ENCODE data around the gene TMEM101. TPM values are rescaled to one million over a fixed set of nuclear protein-coding genes. Genes with fewer than 3 reads are reported as not detected.

Gene TMEM101
- 24.7 to 29.9 TPM (median 27.8 TPM) in 5 replicates for total RNA-seq (2022; extraction: Qiagen RNA extraction)

DNA sequence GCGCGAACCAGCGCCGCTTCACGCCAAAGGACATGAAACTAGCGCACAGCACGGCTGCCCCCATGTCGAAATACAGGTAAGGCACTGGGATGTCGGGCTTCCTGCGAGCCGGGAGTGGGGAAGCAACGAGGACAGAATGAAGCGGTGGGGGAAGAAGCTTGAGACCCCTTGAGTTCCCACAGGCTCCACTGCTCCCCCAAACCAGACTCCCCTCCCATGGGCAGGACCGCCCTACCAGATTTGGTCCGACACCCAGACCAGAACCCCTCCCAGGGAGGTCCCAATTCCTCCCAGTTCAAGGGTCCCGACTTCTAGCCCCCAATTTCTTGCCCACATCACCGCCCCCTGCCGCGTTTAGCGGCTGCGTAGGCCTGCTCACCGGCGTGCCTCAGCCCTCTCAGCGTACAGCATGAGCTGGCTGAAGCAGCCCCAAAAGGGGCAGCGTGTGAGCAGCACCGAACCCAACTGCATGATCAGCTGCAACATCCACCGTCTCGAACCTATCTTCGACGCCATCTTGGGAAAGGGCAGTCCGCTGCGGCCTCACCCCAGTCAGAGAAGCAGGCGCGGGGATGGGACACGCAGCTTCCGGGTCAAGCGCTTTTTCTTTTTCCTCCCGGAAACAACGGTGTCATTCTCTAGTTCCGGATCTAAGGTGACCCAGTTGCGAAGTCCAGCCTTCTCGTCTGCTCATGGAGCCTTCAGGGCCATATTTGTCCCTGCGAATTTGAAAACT lies at the start of gene TMEM101:
TSS of gene TMEM101 (minus strand) at position 527 of the 736 bp plus-strand sequence. CDS start at position 516, 11 bp downstream.

DNA sequence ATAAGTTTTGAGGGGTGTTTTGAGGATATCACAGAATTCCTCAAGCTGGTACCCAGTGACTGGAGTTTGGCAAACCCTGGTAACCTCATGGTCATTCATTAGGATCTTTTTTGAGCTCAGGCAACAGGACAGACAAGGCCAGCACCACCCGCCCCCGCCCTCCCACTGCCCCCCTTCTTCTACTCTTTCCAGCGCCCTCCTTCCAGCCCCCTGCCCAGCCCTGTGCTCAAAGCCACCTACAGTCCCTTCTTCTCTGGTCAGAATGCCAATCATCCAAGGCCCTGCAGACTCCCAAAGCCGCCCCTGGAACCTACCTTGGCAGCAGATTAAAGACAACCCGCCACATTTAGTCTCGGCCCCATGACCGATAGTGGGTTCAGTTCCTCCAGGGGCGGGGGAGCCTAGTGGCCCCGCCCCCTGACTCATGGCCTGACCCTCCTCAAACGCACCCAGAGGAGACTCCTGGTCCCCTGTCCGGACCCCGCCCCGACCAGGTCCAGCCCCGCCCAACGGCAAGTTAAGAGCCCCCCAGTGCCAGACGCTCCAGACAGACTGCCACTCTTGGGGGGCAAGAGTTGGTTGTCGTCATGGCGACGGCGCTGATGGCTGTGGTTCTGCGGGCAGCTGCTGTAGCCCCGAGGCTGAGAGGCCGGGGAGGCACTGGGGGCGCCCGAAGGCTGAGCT lies 10.5 kb downstream of the TMEM101 start, which contains the start of gene NAGS:
TSS of gene NAGS (plus strand) at position 546 of the 684 bp plus-strand sequence. CDS start at position 588, 42 bp downstream.

Other genes with a start within 250 kb of the TMEM101 start
- gene DUSP3, start 236.0 kb downstream of the TMEM101 start, total RNA-seq (2022; extraction: Qiagen RNA extraction), result 59.9 to 69.9 TPM (median 66.0 TPM) in 5 replicates
- gene CFAP97D1, start 234.5 kb downstream of the TMEM101 start, total RNA-seq (2022; extraction: Qiagen RNA extraction), result 0.06 to 0.10 TPM (median 0.07 TPM) in 5 replicates
- gene MPP3, start 181.8 kb downstream of the TMEM101 start, total RNA-seq (2022; extraction: Qiagen RNA extraction), result 12.0 to 15.9 TPM (median 15.1 TPM) in 5 replicates
- 0.36 TPM in 1 of 5 replicates, not detected in the others for gene CD300LG, start 167.8 kb downstream of the TMEM101 start, total RNA-seq (2022; extraction: Qiagen RNA extraction)
- gene MPP2, start 107.4 kb downstream of the TMEM101 start, total RNA-seq (2022; extraction: Qiagen RNA extraction), result 0.82 to 1.8 TPM (median 1.4 TPM) in 5 replicates
- not detected in 5 replicates for gene PPY, start 72.5 kb downstream of the TMEM101 start, total RNA-seq (2022; extraction: Qiagen RNA extraction)
- gene PYY, start 61.0 kb downstream of the TMEM101 start, total RNA-seq (2022; extraction: Qiagen RNA extraction), result 0.21 TPM in 1 of 5 replicates, not detected in the others
- 1.1 to 1.8 TPM (median 1.3 TPM) in 5 replicates for gene NAGS, start 10.3 kb downstream of the TMEM101 start, total RNA-seq (2022; extraction: Qiagen RNA extraction)
- 53.5 to 59.5 TPM (median 56.0 TPM) in 5 replicates for gene LSM12, start 51.7 kb upstream of the TMEM101 start, total RNA-seq (2022; extraction: Qiagen RNA extraction)
- gene G6PC3, start 55.8 kb upstream of the TMEM101 start, total RNA-seq (2022; extraction: Qiagen RNA extraction), result 121 to 179 TPM (median 173 TPM) in 5 replicates
- 13.5 to 16.0 TPM (median 13.7 TPM) in 5 replicates for gene HDAC5, start 108.7 kb upstream of the TMEM101 start, total RNA-seq (2022; extraction: Qiagen RNA extraction)
- gene HROB, start 127.0 kb upstream of the TMEM101 start, total RNA-seq (2022; extraction: Qiagen RNA extraction), result 8.4 to 11.8 TPM (median 10.5 TPM) in 5 replicates
- 0.05 to 0.07 TPM (median 0.06 TPM) in 3 of 5 replicates, not detected in the others for gene ASB16, start 155.7 kb upstream of the TMEM101 start, total RNA-seq (2022; extraction: Qiagen RNA extraction)
- gene TMUB2, start 172.0 kb upstream of the TMEM101 start, total RNA-seq (2022; extraction: Qiagen RNA extraction), result 32.9 to 41.2 TPM (median 39.6 TPM) in 5 replicates
- gene ATXN7L3, start 184.9 kb upstream of the TMEM101 start, total RNA-seq (2022; extraction: Qiagen RNA extraction), result 53.1 to 65.4 TPM (median 64.4 TPM) in 5 replicates
- gene UBTF, start 204.7 kb upstream of the TMEM101 start, total RNA-seq (2022; extraction: Qiagen RNA extraction), result 77.3 to 96.3 TPM (median 93.7 TPM) in 5 replicates

All from A549 treated with dexamethasone at 1 μM for 4 hours (cell line).